ENCODE results near the gene MIR17HG. TPM values are rescaled to one million over a fixed set of nuclear protein-coding genes. Genes with fewer than 3 reads are reported as not detected.
"Not testable (repeated sequence)": the region's sequence is repeated elsewhere in the genome, so short reads cannot be mapped to it uniquely, and the experiment has no call there.

Gene MIR17HG
- total and polyA plus RNA-seq, 8 donors, result 2.4 to 7.6 (median 4.8) TPM

- TF ChIP-seq CTCF (IDR thresholded peaks at IDR 0.05), result no peak
- Histone ChIP-seq H3K27me3 (peaks cover 0 to 8% of the 10 kb centered on the region in 2 donors), H3K4me1 (peaks cover 16 to 53% of the 10 kb centered on the region in 2 donors), H3K36me3 (peaks cover 6 to 46% of the 10 kb centered on the region in 2 donors), H3K27ac (peak overlapping the region in 1 of 2 donors; percentile 31), H3K4me3 (peak overlapping the region; percentile 41 to 86), H3K9me3 (no peaks in the 10 kb centered on the region)
- ATAC-seq (no peak), DNase-seq (no peak)
- intact Hi-C loops (cut with DNase I), result no loop called here
Measured at GRCh38 chr13:91349992-91350911, 2.8 kb downstream of the MIR17HG start.

GRCh38 chr13:91351123-91351522, 3.6 kb downstream of the MIR17HG start:
- Histone ChIP-seq H3K4me3 (no peak overlapping the region), H3K27ac (no peak overlapping the region), H3K27me3 (peaks cover 0 to 8% of the 10 kb centered on the region in 2 donors), H3K36me3 (peaks cover 6 to 54% of the 10 kb centered on the region in 2 donors), H3K9me3 (no peaks in the 10 kb centered on the region), H3K4me1 (peaks cover 16 to 53% of the 10 kb centered on the region in 2 donors)
- DNase-seq, result no peak
- intact Hi-C loops (cut with DNase I), result no loop called here
- no peak for ATAC-seq
- no peak for TF ChIP-seq CTCF (IDR thresholded peaks at IDR 0.05)

- Histone ChIP-seq H3K36me3 (peaks cover 6 to 61% of the 10 kb centered on the region in 2 donors), H3K9me3 (no peaks in the 10 kb centered on the region), H3K4me3 (no peak overlapping the region), H3K27me3 (peaks cover 0 to 1% of the 10 kb centered on the region in 2 donors), H3K27ac (no peak overlapping the region), H3K4me1 (peaks cover 16 to 49% of the 10 kb centered on the region in 2 donors)
- DNase-seq (no peak), ATAC-seq (no peak)
- TF ChIP-seq CTCF (IDR thresholded peaks at IDR 0.05), result no peak
- intact Hi-C loops (cut with DNase I), result no loop called here
Measured at GRCh38 chr13:91351980-91352379, 4.5 kb downstream of the MIR17HG start.

- peaks cover 16 to 47% of the 10 kb centered on the region in 2 donors for H3K4me1 ChIP-seq
- H3K36me3 ChIP-seq, result peaks cover 6 to 64% of the 10 kb centered on the region in 2 donors
- H3K27me3 ChIP-seq; H3K9me3 ChIP-seq; DNase-seq; ATAC-seq; intact Hi-C loops (cut with DNase I); H3K4me3 ChIP-seq; H3K27ac ChIP-seq: not testable (repeated sequence)
Measured at GRCh38 chr13:91352891-91353290, 5.4 kb downstream of the MIR17HG start.

GRCh38 chr13:91353494-91353893, 6.0 kb downstream of the MIR17HG start:
- Histone ChIP-seq H3K4me3 (no peak overlapping the region), H3K36me3 (peaks cover 6 to 64% of the 10 kb centered on the region in 2 donors), H3K27ac (no peak overlapping the region), H3K9me3 (no peaks in the 10 kb centered on the region), H3K27me3 (no peaks in the 10 kb centered on the region), H3K4me1 (peaks cover 16 to 47% of the 10 kb centered on the region in 2 donors)
- ATAC-seq, result no peak
- intact Hi-C loops (cut with DNase I), result no loop called here
- no peak for DNase-seq
- no peak for TF ChIP-seq CTCF (IDR thresholded peaks at IDR 0.05)
